ENCODE data around the gene TBX21. TPM values are rescaled to one million over a fixed set of nuclear protein-coding genes. Genes with fewer than 3 reads are reported as not detected.

Gene TBX21
- total and polyA plus RNA-seq, 12 donors = 0.06 to 2.0 (median 0.50) TPM; not detected in 2

GRCh38 chr17:47719411-47720152, 13.5 kb upstream of the TBX21 start:
- Histone ChIP-seq H3K4me1 (replicated peaks in 1 of 2) (peaks cover 0 to 3% of the 10 kb centered on the region in 2 donors), H3K27me3 (peaks cover 35% of the 10 kb centered on the region), H3K27ac (no peak overlapping the region)

GRCh38 chr17:47720196-47720595, 12.8 kb upstream of the TBX21 start:
- Histone ChIP-seq H3K27me3 (peaks cover 41% of the 10 kb centered on the region), H3K36me3 (replicated peaks in 1 of 2) (no peaks in the 10 kb centered on the region), H3K4me3 (no peak overlapping the region), H3K27ac (no peak overlapping the region), H3K9me3 (replicated peaks in 1 of 3) (no peaks in the 10 kb centered on the region), H3K4me1 (replicated peaks in 1 of 2) (peaks cover 0 to 3% of the 10 kb centered on the region in 2 donors)
- no peak for DNase-seq
- WGBS, 4 donors = 39 to 63% (median 58%) methylated on average over 11 of the region's 11 CpGs
- intact Hi-C loops (cut with DNase I) = no loop called here
- TF ChIP-seq CTCF (IDR thresholded peaks at IDR 0.05) (no peak), POLR2A (IDR thresholded peaks at IDR 0.05) (no peak)

More at GRCh38 chr17:47719411-47720152, 13.5 kb upstream of the TBX21 start:
- no peak for DNase-seq
- TF ChIP-seq POLR2A (IDR thresholded peaks at IDR 0.05) (no peak), CTCF (IDR thresholded peaks at IDR 0.05) (no peak)
- no peaks in the 10 kb centered on the region for H3K36me3 ChIP-seq (replicated peaks in 1 of 2)
- no peak overlapping the region for H3K4me3 ChIP-seq
- intact Hi-C loops (cut with DNase I) = no loop called here
- WGBS, 4 donors = 63 to 78% (median 69%) methylated on average over 7 to 9 of the region's 9 CpGs
- H3K9me3 ChIP-seq (replicated peaks in 1 of 3) = no peaks in the 10 kb centered on the region

- Histone ChIP-seq H3K4me1 (replicated peaks in 1 of 2) (peaks cover 0 to 3% of the 10 kb centered on the region in 2 donors), H3K9me3 (replicated peaks in 1 of 3) (no peaks in the 10 kb centered on the region), H3K27me3 (peaks cover 47% of the 10 kb centered on the region), H3K4me3 (no peak overlapping the region), H3K36me3 (replicated peaks in 1 of 2) (no peaks in the 10 kb centered on the region), H3K27ac (no peak overlapping the region)
- WGBS, 4 donors = 13 to 21% (median 17%) methylated on average over 14 to 36 of the region's 36 CpGs
- intact Hi-C loops (cut with DNase I) = no loop called here
- no peak for TF ChIP-seq POLR2A (IDR thresholded peaks at IDR 0.05)
- TF ChIP-seq CTCF (IDR thresholded peaks at IDR 0.05) = no peak
- peak in 5 of 7 donors; percentile 40 to 93 (median 55) for DNase-seq
These were observed 12.1 kb upstream of the TBX21 start for GRCh38 chr17:47720754-47721533.

- H3K27me3 ChIP-seq = peaks cover 49% of the 10 kb centered on the region
- TF ChIP-seq CTCF (IDR thresholded peaks at IDR 0.05) = no peak
- no peak for TF ChIP-seq POLR2A (IDR thresholded peaks at IDR 0.05)
- intact Hi-C loops (cut with DNase I) = no loop called here
- H3K36me3 ChIP-seq (replicated peaks in 1 of 2) = no peaks in the 10 kb centered on the region
- no peak for DNase-seq
- no peak overlapping the region for H3K4me3 ChIP-seq
- 35 to 51% (median 45%) methylated on average over 4 to 8 of the region's 8 CpGs for WGBS, 4 donors
- peaks cover 0 to 3% of the 10 kb centered on the region in 2 donors for H3K4me1 ChIP-seq (replicated peaks in 1 of 2)
- H3K27ac ChIP-seq = no peak overlapping the region
- no peaks in the 10 kb centered on the region for H3K9me3 ChIP-seq (replicated peaks in 1 of 3)
These were observed 11.3 kb upstream of the TBX21 start for GRCh38 chr17:47721725-47722124.
